GM19397 (cell line): ENCODE data around the gene MN1.

ENCODE experiments used
- ATAC-seq: cut with Tn5 transposase; IDR thresholded peaks from one replicate; pipeline ENCODE4 v1.9.1; 2021; ENCODE audit warnings: mild to moderate bottlenecking, moderate library complexity; ENCODE audit not compliant: unreplicated experiment

MN1 gene

GRCh38 chr22:27801616-27802345, at the start of gene MN1:
TSS of gene MN1 (minus strand) at chr22:27801756. CDS start at chr22:27800543, 1,213 bp downstream.
- no peak for ATAC-seq

- no peak for ATAC-seq
Measured at GRCh38 chr22:27850000-27850521, 48.5 kb upstream of the MN1 start.

DNA sequence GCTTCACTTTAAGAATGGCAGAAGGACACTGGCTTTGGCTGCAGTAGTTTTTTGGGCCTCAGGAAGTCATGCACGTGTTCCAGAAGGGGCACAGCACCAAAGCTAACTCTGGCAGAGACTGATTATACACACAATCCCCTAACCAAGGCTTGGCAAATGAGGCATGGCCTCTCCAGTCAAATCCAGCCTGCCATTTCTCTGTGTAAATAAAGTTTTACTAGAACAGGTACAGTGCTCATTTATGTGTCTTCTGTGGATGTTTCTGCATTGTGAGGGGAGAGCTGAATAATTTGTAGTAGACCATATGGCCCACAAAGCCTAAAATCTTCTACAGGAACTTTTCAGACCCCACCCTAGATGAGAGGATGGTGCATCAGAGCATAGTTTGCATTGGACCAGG, 46.4 kb upstream of the MN1 start:
- no peak for ATAC-seq

GRCh38 chr22:27846910-27847309, 45.4 kb upstream of the MN1 start:
- ATAC-seq, result no peak

- no peak for ATAC-seq
Measured at GRCh38 chr22:27846248-27846757, 44.7 kb upstream of the MN1 start.

- ATAC-seq, result no peak
Measured at GRCh38 chr22:27845644-27846043, 44.1 kb upstream of the MN1 start.

DNA sequence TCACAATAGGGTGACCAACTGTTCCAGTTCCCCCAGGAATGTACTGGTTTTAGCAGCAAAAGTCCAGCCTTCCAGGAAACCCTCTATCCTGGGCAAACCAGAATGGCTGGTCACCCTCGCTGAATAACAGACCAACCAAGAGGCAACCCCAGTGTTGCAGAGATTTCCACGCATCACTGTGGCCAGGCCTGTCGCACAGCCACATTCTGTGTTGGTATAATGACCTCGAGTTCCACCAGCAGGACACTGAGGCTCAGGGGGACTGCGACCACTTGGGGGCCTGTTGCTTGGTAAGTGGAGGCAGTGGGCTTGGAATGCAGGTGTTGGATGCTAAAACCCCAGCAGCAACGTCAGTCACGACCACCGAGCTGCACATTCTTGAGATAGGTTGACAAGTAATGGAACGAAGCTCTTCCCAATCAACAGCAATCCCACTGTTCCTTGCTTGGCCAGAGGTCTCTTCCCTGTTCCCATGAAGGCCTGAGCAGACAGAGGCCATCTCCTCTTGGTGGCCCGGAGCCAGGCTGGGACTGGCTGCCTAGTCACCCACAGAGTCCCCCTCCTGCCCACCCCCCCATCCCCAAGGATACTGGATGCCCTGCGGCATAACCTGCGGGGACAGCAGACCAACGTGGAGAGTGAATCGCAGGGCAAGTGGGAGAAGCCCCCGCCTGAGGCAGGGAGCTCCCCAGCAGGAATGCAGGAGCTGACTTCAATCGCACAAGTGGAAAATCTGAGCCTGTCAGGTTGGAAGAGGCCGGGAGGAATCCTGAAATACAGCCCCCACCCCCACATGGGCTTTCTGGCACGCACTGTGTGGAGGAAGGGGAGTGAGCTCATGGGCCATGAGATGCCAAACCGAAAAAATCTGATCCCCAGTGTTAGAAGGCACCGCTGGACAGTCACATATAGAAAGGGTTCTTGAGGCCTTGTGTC, 43.4 kb upstream of the MN1 start:
- no peak for ATAC-seq

DNA sequence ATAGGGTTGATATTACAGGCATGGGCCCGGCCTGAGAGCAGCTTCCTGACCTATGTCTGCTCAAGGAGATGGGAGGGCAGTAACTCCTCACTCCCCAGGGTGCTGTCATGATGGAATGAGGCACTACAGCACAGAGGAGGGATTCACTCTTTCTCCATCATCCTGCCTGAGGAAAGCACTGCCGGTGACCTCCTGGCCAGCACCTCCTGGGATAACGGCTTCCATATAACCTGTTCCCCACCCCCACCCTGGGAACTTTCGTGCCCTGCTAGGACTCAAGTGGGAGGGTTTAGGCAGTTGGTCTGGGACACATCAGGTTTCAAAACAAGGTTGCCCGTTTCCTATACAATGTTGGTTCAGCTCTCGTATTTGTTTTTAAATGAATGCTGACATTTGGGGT, 42.7 kb upstream of the MN1 start:
- no peak for ATAC-seq

- ATAC-seq, result no peak
Measured at GRCh38 chr22:27843441-27843840, 41.9 kb upstream of the MN1 start.

- no peak for ATAC-seq
Measured at GRCh38 chr22:27842669-27843431, 41.3 kb upstream of the MN1 start.

GRCh38 chr22:27842201-27842600, 40.6 kb upstream of the MN1 start:
- ATAC-seq, result no peak

- no peak for ATAC-seq
Measured at GRCh38 chr22:27840436-27840835, 38.9 kb upstream of the MN1 start.

GRCh38 chr22:27839057-27839660, 37.6 kb upstream of the MN1 start:
- no peak for ATAC-seq

DNA sequence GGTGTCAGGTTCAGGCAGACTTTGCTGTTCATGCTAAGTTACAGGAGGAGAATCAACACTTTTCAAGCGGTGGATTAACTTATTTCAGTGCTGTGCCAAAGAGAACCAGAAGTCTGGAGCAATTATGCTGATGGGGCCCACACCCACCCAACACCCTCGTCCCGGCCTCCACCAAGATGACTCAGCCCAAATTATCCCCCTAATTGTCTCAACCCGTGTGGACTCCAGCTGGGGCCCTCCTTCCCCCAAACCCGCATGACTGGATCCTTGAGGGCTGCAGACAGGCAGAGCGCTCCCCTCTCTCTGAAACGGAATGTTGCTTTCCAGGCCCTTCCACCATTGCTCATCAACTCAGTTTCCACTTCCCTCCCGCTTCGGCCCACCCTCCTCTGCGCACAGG, 34.6 kb upstream of the MN1 start:
- ATAC-seq, result no peak

DNA sequence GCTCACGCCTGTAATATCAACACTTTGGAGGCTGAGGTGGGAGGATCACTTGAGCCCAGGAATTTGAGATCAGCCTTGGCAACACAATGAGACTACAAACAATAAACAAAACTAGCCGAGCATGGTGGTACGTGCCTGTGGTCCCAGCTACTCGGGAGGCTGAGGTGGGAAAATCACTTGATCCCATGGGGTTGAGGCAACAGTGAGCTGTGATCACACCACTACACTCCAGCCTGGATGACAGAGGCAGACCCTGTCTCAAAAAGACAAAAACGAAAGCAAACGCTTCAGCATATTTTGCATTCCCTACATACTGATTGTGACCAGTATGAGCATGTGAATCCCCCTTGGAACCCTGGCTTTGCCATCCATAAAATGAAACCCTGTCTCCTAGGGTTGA, 33.9 kb upstream of the MN1 start:
- ATAC-seq, result no peak

GRCh38 chr22:27834364-27835185, 33.0 kb upstream of the MN1 start:
- no peak for ATAC-seq

DNA sequence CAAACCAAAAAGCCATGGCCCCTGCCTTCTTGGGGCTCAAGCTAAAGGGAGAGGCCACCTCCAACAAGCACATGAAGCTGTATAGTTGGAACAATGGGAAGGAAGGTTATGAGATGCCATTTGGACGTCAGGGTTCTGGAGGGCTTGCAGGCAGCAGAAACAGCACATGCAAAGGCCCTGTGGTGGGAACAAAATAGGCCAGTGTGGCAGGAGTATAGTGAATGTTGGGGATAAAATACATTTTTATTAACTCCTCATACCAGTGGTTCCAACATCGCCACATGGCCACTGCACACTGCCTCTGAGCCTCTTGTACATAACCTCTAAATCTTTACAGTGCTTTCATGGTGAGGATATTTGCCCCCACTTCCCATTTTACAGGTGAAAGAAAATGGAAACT, 32.2 kb upstream of the MN1 start:
- no peak for ATAC-seq

- ATAC-seq, result no peak
Measured at GRCh38 chr22:27832606-27833005, 31.1 kb upstream of the MN1 start.

GRCh38 chr22:27829620-27830019, 28.1 kb upstream of the MN1 start:
- ATAC-seq, result no peak
